Frontal cortex (tissue), 4 donors: ENCODE results near the gene IFIT3. TPM values are rescaled to one million over a fixed set of nuclear protein-coding genes. Genes with fewer than 3 reads are reported as not detected.
"Not testable (repeated sequence)": the region's sequence is repeated elsewhere in the genome, so short reads cannot be mapped to it uniquely, and the experiment has no call there.

ENCODE experiments used
- DNase-seq, 2 donors: peaks; one replicate each; pipeline ENCODE4 v3.0.0; 2012; ENCODE audit warnings: low spot score in 2 of 2
- FAIRE-seq: peaks from 2 replicates; lab custom pipeline; 2012; peaks lifted over from hg19 to GRCh38; lab: Jason Lieb, UNC
- total RNA-seq: library from RNA; depleted of rRNA; stranded (reverse); fragments of >200 nt; gene quantifications from one replicate; pipeline ENCODE4 v1.2.3, GENCODE V29; 2014
- donor health status: control.
- donor health status: control.
- donor health status: control.

Gene IFIT3, protein sequence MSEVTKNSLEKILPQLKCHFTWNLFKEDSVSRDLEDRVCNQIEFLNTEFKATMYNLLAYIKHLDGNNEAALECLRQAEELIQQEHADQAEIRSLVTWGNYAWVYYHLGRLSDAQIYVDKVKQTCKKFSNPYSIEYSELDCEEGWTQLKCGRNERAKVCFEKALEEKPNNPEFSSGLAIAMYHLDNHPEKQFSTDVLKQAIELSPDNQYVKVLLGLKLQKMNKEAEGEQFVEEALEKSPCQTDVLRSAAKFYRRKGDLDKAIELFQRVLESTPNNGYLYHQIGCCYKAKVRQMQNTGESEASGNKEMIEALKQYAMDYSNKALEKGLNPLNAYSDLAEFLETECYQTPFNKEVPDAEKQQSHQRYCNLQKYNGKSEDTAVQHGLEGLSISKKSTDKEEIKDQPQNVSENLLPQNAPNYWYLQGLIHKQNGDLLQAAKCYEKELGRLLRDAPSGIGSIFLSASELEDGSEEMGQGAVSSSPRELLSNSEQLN
- total RNA-seq, result 6.5 TPM

DNA sequence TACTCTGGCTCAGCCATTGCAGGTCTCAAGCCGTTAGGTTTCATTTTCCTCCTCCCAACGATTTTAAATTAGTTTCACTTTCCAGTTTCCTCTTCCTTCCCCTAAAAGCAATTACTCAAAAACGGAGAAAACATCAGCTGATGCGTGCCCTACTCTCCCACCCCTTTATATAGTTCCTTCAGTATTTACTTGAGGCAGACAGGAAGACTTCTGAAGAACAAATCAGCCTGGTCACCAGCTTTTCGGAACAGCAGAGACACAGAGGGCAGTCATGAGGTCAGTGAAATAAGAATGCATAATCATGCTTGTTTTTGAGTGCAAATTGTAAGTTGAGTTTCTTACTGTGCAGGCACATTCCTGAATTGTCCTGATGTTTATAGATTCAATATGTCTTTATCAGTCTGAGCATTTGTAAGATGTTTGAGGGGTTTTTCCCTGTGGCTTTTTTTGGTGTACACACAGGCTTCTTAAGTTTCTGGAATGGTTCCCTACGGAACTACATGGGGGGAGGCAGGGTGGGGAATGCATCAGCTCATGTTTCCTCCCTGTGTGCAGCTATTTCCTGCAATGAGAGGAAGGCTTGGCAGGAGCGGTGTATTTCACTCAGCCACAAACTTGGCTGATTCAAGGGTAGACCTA lies at the start of gene IFIT3:
IFIT3 (plus strand) TSS at position 195 of the 639 bp plus-strand sequence; CDS start at position 272, 77 bp downstream.
- DNase-seq (peak in 1 of 2 donors; percentile 37), FAIRE-seq (no peak)

DNA sequence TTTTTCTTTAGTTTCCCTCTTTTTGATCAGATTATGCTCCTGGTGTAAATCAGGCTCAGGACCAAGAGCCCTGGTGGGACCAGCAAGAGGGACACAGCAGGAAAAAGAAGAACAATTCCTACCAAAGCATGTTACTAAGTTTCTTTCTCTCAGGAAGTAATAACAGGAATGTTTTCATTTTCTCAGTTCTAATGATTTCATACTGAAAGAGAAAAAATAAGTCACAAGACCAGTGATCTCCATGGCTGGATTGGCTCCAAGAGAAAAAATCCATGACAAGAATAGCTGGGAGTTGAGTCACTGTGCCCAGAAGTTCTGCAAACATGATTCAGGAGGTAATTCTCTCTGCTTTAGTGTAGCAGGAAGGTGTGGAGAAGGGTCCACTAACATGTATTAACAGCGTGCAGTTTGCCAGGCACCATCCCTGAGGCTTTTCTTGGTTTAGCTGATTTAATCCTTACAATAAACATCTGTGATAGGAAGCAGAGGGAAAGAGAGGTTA lies 49.7 kb upstream of the IFIT3 start:
- FAIRE-seq, result no peak
- peak in 1 of 2 donors; percentile 36 for DNase-seq

DNA sequence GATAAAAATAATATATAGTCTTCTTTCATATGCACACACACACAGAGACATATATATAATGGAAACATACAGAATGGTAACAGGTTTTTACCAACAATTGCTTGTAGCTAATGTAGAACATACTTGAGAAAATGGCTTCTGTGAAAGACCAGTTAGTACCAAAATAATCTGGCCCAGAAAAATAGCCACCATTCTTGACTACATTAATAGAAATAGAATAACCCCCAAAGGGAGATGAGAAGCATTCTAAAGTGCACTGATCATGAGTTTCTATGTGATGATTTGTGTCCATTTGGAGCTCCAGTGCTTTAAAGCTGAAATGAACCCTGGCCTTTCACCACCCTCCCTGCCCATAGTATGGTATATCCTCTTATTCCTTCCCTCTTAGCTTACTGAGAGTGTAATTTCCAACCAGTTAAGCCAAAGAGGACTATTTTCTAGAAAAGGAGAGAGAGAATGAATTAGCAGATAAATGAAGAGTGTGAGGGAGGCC lies 48.9 kb upstream of the IFIT3 start:
- no peak for DNase-seq
- FAIRE-seq, result no peak

DNA sequence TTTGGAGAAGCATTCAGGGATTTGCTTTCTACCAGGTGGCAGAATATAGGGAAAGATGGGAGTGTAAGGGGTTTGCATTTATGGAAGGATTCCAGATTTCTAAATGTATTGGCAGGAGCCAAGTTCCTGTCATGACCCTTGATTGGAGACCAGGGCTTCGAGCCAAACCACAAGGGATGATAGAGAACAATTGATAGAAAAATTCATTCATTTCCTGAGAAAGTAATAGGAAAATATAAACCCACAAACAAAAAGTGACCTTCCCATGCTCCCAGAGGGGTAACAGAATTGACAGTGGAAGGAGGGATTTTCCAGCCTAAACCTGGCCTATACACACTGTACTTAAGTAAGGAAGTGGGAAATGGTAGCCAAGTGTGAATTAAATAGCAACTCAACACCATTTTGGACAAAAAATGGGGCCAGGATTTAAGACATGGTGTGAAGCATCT lies 48.4 kb upstream of the IFIT3 start:
- FAIRE-seq (no peak), DNase-seq (no peak)

DNA sequence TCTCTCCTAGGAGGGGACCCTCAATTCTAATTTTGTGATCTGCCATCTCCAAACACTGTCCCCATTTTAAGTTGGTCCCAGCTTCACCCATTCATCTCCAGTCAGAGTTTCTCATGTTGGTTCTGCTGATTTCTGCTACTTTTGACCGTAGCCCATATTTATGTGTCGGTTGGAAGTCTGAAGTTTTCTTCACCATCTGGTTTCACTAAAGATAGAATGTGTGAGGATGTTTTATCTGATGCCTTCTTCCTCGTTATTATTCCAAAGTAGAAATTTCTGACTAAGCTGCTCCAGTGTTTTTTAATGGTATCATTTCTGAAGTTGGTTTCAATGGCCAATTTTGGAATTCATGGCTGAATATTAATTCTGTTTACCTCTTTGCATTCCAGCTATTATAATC lies 47.3 kb upstream of the IFIT3 start:
- no peak for FAIRE-seq

DNA sequence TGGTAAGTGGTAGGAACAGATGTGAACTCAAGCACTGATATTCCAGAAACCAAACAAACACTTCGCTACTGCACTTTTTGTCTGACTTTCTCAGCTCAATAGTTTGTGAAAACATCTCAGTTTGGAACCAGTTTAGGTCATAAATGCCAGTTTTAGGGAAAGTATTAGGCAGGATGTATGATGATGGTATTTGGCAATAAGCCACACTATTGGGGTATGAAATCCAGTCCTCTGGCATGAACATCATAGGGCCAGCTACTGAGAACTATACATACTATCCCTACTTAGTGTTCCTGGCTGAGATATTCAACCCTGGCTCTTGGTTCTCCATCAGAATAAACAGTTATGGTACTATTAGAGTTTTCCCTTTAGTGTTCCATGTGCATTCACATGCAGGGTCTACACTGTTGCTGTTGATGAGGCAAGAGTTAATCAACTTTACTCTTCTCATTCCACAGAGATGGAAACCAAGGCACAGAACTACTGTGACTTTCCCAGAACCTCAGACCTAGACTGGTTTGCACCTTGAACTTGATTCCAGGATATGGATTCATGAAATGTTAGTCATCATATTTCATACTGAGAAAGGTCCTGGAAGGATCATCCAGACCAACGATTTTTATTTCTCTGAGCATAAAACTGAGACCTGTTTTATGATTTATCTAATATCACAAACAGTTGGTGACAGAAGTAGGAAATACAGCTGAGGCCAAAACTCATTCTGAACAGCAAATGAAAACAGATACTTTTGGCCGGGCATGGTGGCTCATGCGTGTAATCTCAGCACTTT lies 46.0 kb upstream of the IFIT3 start:
- FAIRE-seq (no peak), DNase-seq (no peak)

More for the DNA sequence above, 47.3 kb upstream of the IFIT3 start:
- DNase-seq, result no peak

DNA sequence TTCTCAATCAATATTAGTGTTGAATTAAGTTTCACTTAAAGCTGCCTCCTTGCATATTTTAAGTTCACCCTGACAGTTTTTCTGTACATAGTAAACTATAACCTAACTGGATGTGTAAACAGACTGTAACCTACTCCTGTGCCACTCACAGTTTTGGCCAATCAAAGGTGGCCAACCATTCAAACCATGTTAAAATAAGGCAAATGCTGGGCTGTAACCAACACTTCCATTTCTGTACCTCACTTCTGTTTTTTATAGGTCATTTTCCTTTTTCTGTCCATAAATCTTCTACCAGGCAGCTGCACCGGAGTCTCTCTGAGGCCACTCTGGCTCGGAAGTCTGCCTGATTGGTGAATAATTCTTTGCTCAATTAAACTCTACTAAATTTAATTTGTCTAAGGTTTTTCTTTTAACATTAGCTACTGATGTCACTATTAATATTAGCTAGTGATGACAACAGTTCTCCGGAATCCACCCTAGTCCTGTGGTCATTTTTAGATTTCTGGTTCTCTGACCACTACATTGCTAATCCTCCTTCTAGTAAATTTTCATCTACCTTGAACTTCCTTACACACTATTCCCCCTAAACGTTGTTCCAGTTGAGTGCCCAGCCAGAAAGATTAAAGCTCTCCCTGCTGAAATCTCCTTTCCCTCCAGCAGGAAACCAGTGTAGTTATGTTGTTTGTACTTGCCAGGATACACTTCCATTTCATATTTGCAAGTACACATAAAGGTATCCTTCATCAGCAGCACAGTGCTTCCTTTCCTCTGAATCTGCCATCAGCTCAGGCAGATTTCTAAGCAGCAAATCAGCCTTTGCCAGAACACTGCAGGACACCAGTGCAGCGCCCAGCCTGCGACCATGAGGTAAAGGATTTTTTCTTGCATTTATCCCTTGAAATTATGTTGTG lies 44.5 kb upstream of the IFIT3 start:
- FAIRE-seq, result no peak
- no peak for DNase-seq

DNA sequence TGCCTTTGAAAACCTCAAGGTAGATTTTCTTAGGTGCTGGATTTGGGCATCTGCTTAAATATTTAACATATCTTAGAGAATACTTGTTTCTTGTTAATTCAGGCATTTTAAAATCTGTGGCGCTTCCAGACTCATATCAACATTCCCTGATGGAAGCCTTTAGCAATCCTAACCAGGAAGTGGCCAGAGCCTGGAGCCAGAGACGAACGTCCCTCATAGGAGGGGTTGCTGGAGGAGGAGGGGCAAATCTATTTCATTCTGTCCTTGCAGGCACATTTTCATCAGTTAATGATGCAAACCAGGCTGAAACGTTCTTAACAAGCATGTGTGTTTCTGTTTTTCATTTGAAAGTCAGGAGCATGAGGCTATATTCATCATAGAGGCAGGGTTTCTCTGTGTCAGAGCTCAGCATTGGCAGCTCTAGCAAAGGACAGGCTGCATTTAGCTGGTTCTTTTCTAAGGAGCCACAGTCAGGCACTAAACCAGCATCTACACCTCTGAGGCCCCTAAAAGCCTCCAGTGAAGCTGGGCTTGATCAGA lies 43.8 kb upstream of the IFIT3 start:
- DNase-seq, result no peak
- no peak for FAIRE-seq

DNA sequence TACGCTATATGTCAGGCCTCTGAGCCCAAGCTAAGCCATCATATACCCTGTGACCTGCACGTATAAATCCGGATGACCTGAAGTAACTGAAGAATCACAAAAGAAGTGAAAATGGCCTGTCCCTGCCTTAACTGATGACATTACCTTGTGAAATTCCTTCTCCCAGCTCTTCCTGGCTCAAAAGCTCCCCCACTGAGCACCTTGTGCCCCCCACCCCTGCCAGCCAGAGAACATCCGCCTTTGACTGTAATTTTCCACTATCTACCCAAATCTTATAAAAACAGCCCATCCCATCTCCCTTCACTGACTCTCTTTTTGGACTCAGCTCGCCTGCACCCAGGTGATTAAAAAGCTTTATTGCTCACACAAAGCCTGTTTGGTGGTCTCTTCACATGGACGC lies 43.1 kb upstream of the IFIT3 start:
- DNase-seq, FAIRE-seq: not testable (repeated sequence)

DNA sequence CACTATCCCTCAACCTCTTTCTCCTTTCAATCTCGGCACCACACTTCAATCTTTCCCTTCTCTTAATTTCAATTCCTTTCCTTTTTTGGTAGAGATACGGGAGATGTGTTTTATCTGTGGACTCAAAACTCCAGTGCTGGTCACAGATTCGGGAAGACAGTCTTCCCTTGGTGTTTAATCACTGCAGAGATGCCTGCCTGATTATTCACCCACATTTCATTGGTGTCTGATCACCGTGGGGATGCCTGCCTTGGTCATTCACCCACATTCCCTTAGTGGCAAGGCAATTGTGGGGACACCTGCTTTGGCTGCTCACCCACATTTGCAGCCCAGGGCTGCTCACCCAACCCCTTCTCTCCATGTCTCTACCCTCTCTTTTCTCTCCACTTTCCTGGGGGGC lies 42.5 kb upstream of the IFIT3 start:
- not testable (repeated sequence) for DNase-seq, FAIRE-seq

DNA sequence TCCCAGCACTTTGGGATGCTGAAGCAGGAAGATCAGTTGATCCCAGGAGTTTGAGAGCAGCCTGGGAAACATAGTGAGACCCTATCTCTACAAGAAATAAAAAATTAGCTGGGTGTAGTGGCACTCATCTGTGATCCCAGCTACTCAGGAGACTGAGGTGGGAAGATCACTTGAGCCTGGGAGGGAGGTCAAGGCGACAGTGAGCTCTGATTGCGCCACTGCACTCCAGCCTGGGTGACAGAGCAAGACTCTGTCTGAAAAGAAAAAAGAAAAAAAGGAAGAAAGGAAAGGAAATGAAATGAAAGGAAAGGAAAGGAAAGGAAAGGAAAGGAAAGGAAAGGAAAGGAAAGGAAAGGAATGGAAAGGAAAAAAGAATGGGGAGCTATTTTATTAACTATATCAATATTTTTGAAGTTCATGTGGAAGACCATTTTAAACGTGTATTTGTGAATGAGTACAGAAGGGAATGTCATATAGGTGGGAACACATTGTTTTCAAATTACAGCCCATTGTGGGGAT lies 33.0 kb upstream of the IFIT3 start:
- DNase-seq, result no peak
- no peak for FAIRE-seq

DNA sequence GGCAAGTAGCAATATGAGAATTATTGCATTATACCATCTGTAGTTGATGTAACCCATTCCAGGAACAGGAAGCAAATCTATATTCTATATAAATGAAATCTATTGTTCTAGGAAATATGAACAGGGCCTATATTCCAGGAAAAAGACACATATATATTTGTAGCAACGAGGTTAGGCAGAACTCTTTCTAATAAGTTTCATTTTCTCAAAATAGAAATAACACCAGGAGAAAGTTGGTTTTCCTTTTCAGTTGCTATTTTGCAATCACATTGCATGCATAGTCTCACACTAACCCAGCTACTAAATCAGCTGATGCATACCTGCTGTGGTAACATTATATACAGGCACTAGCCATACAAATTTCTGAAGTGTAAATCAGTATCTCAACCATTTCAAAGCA lies 32.2 kb upstream of the IFIT3 start:
- DNase-seq (no peak), FAIRE-seq (no peak)

DNA sequence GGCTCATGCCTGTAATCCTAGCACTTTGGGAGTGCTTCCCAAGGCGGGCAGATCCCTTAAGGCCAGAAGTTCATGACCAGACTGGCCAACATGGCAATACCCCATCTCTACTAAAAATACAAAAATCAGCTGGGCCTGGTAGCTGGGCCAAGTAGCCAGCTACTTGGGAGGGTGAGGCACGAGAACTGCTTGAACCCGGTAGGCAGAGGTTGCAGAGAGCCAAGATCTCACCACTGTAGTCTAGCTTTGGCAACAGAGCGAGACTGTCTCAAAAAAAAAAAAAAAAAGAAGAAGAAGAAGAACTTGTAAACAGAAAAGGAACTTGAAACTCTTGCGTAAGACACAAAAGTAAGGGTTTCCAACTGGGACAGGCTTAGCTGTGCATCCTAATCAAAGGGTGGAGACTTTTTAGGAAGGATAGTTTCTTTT lies 31.6 kb upstream of the IFIT3 start:
- FAIRE-seq (no peak), DNase-seq (no peak)

DNA sequence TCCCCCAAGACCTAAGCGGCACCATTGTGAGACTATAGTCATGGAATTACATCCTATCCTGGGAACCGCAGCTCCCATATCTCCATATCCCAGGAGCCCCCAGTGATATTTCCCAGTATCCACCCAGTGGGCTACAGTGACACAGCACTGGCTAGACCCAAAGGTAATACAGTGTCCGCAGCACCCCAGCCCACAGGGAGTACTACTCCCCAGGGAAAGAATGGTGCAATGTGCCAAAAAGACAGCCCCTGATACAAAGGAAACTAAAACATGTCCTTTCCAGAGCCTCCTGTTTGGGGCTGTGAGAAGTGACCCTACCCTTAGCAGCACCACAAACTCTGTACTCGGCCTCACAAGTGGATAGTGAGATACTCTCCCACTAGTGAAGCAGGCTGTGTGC lies 30.4 kb upstream of the IFIT3 start:
- no peak for FAIRE-seq

DNA sequence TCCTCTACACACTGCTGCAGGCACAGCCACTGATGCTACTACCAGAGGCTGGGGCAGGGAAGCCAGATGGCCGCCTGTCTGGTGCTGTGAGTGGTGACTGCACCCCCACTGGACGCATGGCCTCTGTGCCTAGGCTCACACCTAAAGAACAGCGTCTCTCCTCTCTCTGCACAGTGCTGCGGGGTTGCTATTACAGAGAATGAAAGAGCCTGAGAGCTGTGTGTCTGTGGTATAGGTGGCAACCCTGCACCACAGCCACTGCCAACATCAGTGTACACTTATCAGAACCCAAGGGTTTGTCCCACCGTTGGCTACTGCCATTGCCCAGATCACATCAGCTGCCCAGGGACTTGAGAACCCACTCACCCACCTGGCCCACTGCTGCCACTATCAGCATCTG lies 30.0 kb upstream of the IFIT3 start:
- DNase-seq (no peak), FAIRE-seq (no peak)

More for the DNA sequence above, 30.4 kb upstream of the IFIT3 start:
- DNase-seq, result no peak

DNA sequence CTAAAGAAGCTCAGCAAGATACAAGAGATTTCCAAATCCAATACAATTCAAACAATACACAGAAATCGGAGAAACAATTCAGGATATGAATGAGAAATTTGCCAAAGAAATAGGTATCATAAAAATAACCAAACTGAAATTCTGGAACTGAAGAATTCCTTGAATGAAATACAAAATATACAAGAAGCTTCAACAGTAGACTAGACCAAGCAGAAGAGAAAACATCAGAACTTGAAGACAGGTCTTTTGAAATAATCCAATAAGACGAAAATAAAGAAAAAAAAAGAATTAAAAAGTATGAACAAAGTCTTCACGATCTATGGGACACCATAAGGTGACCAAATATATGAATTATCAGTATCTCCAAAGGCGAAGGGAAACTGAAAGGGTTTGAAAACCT lies 28.8 kb upstream of the IFIT3 start:
- DNase-seq (no peak), FAIRE-seq (no peak)

DNA sequence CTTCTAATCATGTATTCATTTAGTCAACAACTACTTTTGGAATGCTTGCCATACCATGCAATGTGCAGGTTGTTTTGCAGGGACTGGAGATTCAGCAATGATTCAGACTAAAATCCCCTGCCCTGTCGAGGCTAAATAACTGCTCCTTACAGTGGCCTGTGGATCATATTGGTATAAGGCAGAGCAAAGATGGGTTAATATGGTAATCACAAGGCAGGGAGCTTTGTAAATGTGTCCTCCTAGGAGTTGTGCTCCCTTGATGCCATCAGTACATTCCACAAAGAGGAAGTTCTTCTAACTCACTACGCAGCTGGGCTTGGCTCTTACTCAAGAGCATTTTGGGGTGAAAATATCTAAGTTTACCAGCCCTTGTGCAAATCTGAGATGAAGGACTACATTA lies 26.6 kb upstream of the IFIT3 start:
- DNase-seq (peak in 1 of 2 donors; percentile 19), FAIRE-seq (no peak)

DNA sequence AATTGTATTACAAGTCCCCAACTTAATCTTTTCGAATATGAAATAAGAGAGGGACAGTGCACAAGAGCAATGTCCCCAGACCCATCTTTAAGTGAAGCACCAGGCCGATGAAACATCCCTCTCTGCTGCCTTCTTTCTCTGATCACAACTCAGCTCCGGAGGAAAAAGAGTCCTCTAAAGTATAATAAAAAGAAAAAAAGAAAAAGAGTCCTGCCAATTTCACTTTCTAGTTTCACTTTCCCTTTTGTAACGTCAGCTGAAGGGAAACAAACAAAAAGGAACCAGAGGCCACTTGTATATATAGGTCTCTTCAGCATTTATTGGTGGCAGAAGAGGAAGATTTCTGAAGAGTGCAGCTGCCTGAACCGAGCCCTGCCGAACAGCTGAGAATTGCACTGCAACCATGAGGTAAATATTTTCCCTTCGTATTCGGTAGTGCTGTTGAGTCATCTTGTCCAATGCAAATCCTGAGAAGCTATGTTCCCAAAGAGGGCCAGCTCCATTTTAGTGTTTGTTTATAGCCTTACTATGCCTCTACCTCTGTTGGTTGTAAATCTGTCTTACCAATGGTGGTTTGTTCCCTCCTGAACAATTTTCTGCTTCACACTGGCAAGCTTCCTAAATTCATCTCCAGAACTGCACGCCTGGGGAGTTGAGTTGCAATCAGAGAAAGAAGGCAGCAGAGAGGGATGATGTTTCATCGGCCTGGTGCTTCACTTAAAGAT lies 25.9 kb upstream of the IFIT3 start, which contains the start of gene IFIT2:
IFIT2 (plus strand) TSS at position 326 of the 725 bp plus-strand sequence; CDS start at position 404, 78 bp downstream.
- FAIRE-seq, result no peak
- DNase-seq, result peak in 1 of 2 donors; percentile 28
